AG04450 (cell line): ENCODE measurements around the gene TOP3B. TPM values are rescaled to one million over a fixed set of nuclear protein-coding genes. Genes with fewer than 3 reads are reported as not detected.

Source experiments
- CTCF ChIA-PET: fragments of 300-600, 350-600 bp; formaldehyde crosslinking; extraction: SDS; loops from one replicate; lab custom pipeline; 2022; ENCODE audit warnings: antibody characterized with exemption, inconsistent platforms; lab: Charles Lee
- POLR2A ChIA-PET: fragments of 350-600 bp; formaldehyde crosslinking; extraction: SDS; loops from one replicate; lab custom pipeline; 2021; ENCODE audit warnings: antibody characterized with exemption, inconsistent platforms; lab: Yijun Ruan, JAX
- DNase-seq: peaks from one replicate; pipeline ENCODE4 v3.0.0-alpha.2; 2011; ENCODE audit warnings: low read depth, low spot score
- H3K27ac ChIP-seq: one replicate; pipeline ENCODE4 v1.5.1; 2012; ENCODE audit warnings: low read depth, low read length, control low read depth
- H3K27me3 ChIP-seq: one replicate; pipeline ENCODE4 v1.6.0; 2012; ENCODE audit warnings: low read length; ENCODE audit not compliant: control insufficient read depth, insufficient read depth
- H3K4me3 ChIP-seq: 2 replicates; pipeline ENCODE4 v1.5.1; 2011; ENCODE audit warnings: mild to moderate bottlenecking, low read depth, low read length, control low read depth
- H3K9me3 ChIP-seq: 2 replicates; pipeline ENCODE4 v1.5.1; 2012; ENCODE audit warnings: low read length; ENCODE audit not compliant: control insufficient read depth, insufficient read depth
- CTCF ChIP-seq: IDR thresholded peaks from 2 replicates; pipeline ENCODE4 v1.5.1; 2011; ENCODE audit warnings: low read depth, low read length, control low read depth, inconsistent platforms
- polyA minus RNA-seq: library from RNA; depleted of rRNA, polyadenylated mRNA; stranded (reverse); fragments of >200 nt; gene quantifications from 2 replicates; pipeline ENCODE4 v1.2.3, GENCODE V29; 2011; rRNA and poly(A)+ RNA removed
- polyA plus RNA-seq: library from polyadenylated mRNA; depleted of rRNA; stranded (reverse); fragments of >200 nt; gene quantifications from 2 replicates; pipeline ENCODE4 v1.2.3, GENCODE V29; 2011; rRNA removed

The TOP3B gene, protein sequence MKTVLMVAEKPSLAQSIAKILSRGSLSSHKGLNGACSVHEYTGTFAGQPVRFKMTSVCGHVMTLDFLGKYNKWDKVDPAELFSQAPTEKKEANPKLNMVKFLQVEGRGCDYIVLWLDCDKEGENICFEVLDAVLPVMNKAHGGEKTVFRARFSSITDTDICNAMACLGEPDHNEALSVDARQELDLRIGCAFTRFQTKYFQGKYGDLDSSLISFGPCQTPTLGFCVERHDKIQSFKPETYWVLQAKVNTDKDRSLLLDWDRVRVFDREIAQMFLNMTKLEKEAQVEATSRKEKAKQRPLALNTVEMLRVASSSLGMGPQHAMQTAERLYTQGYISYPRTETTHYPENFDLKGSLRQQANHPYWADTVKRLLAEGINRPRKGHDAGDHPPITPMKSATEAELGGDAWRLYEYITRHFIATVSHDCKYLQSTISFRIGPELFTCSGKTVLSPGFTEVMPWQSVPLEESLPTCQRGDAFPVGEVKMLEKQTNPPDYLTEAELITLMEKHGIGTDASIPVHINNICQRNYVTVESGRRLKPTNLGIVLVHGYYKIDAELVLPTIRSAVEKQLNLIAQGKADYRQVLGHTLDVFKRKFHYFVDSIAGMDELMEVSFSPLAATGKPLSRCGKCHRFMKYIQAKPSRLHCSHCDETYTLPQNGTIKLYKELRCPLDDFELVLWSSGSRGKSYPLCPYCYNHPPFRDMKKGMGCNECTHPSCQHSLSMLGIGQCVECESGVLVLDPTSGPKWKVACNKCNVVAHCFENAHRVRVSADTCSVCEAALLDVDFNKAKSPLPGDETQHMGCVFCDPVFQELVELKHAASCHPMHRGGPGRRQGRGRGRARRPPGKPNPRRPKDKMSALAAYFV
- polyA plus RNA-seq (10.3 and 13.2 TPM in 2 replicates), polyA minus RNA-seq (15.9 and 21.4 TPM in 2 replicates)

DNA sequence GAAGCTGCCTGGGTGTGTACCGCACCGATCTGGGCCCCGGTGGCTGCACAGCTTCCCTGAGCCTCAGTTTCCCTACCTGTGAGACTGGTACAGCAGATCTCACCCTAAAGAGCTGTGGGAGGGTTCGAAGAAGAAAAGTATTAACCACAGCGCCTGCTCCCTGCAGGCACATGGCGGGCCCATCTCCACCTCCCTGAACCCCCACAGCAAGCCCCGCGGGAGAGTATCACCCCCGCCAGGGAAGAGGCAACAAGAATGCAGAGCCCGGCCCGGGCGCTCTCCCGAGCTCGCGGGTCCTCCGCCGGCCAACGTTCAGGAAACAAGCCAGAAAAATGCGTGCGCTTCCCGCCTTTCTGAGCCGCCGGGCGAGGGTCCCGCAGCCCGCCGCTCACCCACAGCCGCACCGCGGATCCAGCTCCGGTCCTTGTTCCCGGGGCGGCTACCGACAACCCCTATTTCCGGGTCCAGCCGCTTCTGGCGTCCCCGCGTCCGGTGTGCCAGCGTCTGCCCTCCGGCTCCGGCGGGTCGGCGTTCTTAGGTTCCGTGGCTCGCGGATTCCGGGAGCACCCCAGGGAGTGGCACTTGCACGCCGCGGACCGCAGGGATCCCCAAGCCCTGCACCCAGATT is at the start of gene TOP3B:
TSS of gene TOP3B (minus strand) at position 450 of the 628 bp plus-strand sequence. CDS start 7,078 bp downstream, outside the sequence.
- no peak for TF ChIP-seq CTCF
- ChIA-PET POLR2A (no interaction called here), CTCF (interaction anchor here (0.7 to 3.2 kb wide), 2 partner anchors 10 to 14 kb away, joined by 3 to 30 read pairs; no protein-coding TSS in a partner anchor)
- peak within 1 kb of the TSS; percentile 92 for H3K4me3 ChIP-seq
- peaks cover 3% of the 10 kb centered on the region for H3K27me3 ChIP-seq
- DNase-seq, result peak; percentile 27
- no peak within 1 kb of the TSS for H3K27ac ChIP-seq
- H3K9me3 ChIP-seq, result peaks cover 3% of the 10 kb centered on the region; the same call in 1 of the 2 replicates

DNA sequence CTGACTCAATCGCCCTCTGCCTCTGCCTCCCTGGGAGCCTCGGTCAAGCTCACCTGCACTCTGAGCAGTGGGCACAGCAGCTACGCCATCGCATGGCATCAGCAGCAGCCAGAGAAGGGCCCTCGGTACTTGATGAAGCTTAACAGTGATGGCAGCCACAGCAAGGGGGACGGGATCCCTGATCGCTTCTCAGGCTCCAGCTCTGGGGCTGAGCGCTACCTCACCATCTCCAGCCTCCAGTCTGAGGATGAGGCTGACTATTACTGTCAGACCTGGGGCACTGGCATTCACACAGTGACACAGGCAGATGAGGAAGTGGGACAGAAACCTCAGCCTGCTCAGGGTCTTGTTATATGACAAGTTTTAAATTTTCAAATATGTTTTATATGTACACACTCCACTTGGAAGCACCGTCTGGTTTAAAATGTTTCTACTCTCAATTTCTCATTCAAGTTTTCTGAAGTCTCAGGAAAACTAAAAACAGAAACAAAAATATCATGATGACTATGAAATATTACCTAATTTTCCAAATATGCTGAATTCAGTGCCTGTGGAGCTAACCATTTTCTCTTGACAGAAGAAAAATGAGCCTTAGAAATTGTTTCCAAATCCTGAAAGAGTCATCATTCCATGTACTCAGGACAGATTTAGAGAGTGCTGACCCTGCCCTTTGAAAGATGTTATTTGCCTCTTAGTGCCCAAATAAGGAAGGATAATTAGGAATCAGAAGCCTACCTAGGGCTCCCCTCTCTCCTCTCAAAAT is 48.8 kb upstream of the TOP3B start:
- CTCF ChIA-PET, result interaction anchor here (0.6 to 3.2 kb wide), 11 partner anchors 10 to 204 kb away, joined by 3 to 9 read pairs (median 4); no protein-coding TSS in a partner anchor
- Histone ChIP-seq H3K9me3 (no peaks in the 10 kb centered on the region), H3K4me3 (no peak overlapping the region), H3K27me3 (peaks cover 9% of the 10 kb centered on the region), H3K27ac (no peak overlapping the region)
- POLR2A ChIA-PET, result no interaction called here
- no peak for TF ChIP-seq CTCF
- DNase-seq, result no peak

- peak; percentile 60 for TF ChIP-seq CTCF
- no peak for DNase-seq
- POLR2A ChIA-PET, result no interaction called here
- CTCF ChIA-PET, result interaction anchor here (0.6 to 3.2 kb wide), 11 partner anchors 9 to 205 kb away, joined by 3 to 9 read pairs (median 4); no protein-coding TSS in a partner anchor
- Histone ChIP-seq H3K27ac (no peak overlapping the region), H3K4me3 (no peak overlapping the region), H3K27me3 (peaks cover 9% of the 10 kb centered on the region), H3K9me3 (no peaks in the 10 kb centered on the region)
Observed at GRCh38 chr22:22030493-22031182, 48.1 kb upstream of the TOP3B start.

- CTCF ChIA-PET, result interaction anchor here (1.6 kb wide), 1 partner anchor 56 kb away, joined by 3 read pairs; no protein-coding TSS in a partner anchor
- no peak for DNase-seq
Observed at GRCh38 chr22:22027955-22028354, 45.4 kb upstream of the TOP3B start.

More at GRCh38 chr22:22027955-22028354, 45.4 kb upstream of the TOP3B start:
- Histone ChIP-seq H3K9me3 (no peaks in the 10 kb centered on the region), H3K27me3 (peaks cover 7% of the 10 kb centered on the region), H3K4me3 (no peak overlapping the region), H3K27ac (no peak overlapping the region)
- TF ChIP-seq CTCF, result no peak
- POLR2A ChIA-PET, result no interaction called here
